HG02884 (cell line): Measurements from ENCODE around the gene TNNT3.

Experiments
- ATAC-seq: cut with Tn5 transposase; IDR thresholded peaks from one replicate; pipeline ENCODE4 v1.9.1; 2021; ENCODE audit warnings: mild to moderate bottlenecking, moderate library complexity; ENCODE audit not compliant: unreplicated experiment

Gene TNNT3

GRCh38 chr11:1921574-1922141 is 2.2 kb downstream of the TNNT3 start:
- ATAC-seq = no peak

DNA sequence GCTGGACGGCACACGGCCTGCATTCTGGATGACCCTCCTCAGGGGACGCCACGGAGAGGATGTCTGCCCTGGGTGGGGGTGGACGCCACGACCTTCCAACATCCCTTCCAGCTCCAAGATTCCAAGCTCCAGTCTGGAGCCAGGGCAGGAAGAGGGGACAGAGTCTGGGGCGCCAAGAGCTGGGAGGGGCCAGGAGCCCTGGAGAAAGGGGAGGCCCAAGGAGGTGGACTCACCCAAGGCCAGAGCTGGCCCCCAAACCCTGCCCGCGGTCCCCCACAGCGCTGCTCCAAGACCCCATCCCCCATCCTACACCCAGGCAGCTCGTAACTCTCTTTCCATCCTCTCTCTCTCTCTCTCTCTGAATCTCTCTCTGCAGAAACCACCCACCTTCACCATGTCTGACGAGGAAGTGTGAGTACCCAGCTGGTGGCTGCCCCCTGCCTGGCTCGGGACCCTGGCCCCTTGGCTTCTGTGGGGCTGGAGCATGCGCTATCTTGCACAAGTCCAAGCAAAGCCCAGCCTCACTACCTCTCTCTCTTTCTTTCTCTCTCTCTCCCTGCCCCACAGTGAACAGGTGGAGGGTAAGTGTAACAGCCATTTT is 3.1 kb downstream of the TNNT3 start:
- ATAC-seq = no peak

GRCh38 chr11:1923201-1923956 is 3.9 kb downstream of the TNNT3 start:
- ATAC-seq = no peak

- no peak for ATAC-seq
Observed at GRCh38 chr11:1924181-1924580, 4.7 kb downstream of the TNNT3 start.

GRCh38 chr11:1924646-1925372 is 5.3 kb downstream of the TNNT3 start:
- no peak for ATAC-seq

DNA sequence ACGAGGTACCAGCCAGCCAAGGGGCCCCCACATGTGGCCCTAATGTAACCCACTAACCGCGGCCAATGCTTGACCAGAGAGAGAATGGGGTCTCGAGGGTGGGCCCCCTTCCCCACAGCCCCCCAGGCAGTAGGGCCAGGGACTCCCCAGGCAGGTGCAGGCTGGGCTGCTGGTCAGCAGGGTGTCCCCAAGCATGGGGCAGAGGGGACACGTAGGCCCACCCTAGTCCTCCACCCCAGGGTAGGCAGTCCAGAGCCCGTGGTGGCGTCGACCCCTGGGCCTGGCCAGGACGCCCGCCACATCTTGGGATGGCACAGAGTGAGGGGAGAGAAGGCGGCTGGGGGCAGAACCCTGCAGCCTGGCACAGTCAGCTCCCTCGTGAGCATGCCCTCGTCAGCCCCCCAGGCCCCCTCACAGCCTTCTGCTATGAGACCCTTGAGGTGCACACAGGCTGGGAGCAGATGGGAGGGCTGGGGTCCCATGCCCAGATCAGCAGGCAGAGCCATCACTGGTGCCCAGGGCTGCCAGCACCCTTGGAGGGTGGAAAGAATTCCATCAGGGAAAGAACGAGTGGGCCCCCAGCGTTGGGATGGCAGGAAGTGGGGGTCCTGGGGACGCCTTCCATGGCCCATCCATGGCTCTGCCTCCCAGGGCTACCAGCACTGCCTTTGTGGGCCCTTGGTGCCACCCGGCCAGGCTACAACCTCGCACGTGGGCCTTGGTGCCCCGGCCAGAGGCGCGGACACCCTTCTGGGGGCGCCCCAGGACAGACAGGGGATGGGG is 6.1 kb downstream of the TNNT3 start:
- no peak for ATAC-seq

GRCh38 chr11:1926156-1927025 is 6.9 kb downstream of the TNNT3 start:
- no peak for ATAC-seq

DNA sequence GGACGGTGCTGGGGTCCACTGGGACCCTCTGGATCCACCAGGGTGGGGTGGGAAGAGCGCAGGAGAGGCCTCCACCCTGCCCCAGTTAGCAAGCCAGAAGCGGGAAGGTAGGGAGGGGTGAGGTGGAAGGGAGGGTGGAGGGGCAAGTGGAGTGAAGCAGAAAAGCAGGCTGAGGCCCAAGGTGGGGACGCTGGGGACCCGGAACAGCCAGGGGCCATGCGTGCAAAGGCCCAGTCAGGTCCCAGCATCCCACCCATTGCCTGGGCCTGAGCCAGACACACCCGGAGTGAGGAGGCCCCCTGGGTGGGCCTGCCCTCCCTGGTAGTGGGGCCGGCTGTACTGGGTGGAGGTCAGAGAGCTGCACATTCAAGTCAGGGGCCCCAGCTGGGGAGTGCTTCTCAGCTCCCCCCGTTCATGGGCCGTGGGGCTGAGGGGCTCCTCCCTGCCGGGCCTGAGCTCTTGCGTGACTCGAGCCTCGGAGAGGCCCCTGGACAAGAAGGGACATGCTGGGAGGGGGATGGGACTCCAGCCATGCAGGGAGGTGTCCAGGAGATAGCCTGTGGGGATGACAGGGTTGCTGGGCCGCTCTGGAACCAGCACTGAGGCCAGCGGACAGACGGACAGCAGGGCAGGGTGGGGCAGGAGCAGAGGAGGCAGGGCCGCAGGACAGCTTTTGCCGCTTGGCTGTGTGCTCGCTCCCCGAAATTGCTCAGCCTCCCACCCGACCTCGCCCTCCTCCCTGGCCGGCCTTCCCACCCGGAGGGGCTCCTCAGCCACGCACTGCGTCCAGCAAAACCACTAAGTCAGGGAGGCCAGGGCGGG is 7.7 kb downstream of the TNNT3 start:
- ATAC-seq = no peak

- ATAC-seq = no peak
Observed at GRCh38 chr11:1927848-1928469, 8.5 kb downstream of the TNNT3 start.

DNA sequence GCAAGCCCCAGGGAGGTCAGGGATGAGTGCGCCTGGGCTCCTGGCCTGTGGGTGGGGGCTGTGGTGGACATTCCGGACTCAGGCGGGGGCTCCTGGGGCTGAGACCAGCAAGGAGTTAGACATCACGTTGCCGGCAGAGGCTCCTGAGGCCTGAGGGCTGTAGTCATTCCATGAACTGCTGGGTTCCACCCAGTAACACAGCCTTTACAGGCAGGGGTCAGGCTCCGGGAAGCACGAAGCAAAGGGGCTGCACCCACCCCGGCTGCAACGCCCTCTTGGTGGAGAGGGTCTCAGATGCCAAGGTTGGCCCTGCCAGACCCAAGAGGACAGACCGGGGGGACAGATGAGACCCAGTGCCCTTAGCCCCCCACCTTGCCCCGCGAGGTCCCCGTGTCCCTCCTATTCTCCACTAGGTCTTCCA is 9.0 kb downstream of the TNNT3 start:
- no peak for ATAC-seq

GRCh38 chr11:1928891-1929541 is 9.5 kb downstream of the TNNT3 start:
- ATAC-seq = no peak

GRCh38 chr11:1929621-1930461 is 10.3 kb downstream of the TNNT3 start:
- ATAC-seq = no peak

- ATAC-seq = no peak
Observed at GRCh38 chr11:1930462-1930830, 10.9 kb downstream of the TNNT3 start.

DNA sequence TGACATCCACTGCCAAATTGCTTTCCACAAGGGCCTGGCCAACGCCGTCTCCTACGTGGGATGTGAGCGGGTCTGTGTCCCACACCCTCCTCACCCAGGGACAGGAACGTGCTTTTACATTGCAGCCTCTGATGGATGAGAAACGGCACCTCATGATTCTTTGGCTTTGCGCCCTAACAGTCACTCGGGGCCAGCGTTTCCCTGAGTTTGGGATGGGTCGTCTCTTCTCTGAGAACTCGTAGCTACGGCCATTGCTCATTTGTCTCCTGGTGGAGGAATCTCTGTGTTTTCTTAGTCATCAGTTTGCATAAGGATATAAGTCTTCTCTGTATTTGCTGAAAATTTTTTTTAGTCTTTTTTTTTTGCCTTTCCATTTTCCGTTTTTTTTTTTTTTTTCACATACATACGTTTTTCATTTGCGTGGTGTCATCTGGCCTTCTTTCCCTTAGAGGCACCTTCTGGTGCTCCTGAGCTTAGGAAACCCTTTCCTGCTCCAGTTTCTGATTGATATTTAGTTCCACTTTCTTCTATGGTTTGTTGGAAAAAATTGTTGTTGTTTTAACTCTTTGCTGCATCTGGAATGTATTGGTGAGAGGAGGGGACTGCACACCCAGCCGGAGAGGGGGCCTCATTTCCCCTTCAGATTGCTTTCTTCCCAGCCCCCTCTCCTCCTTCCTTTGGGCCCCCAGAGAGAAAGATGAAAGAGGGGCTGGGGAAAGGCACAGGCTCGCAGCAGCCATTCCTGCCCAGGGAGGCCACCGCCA is 12.0 kb downstream of the TNNT3 start:
- no peak for ATAC-seq

DNA sequence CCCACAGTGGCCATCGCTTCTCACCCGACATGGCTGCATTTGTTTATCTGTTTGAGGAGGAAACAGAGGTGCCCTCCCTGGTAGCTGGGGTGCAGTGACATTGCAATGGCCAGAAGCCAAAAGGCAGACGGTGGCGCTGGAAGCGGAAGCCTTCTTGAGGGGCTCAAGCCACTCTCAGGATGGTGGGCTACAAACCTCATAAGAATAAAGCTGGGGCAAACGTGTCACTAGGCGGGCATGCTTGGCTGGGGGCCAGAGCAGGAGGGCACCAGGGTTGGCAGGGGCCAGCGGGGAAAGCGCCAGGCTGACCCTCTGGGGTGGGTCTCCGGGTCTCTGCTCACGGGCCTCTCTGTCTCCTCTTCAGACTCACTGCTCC is 12.6 kb downstream of the TNNT3 start:
- no peak for ATAC-seq

DNA sequence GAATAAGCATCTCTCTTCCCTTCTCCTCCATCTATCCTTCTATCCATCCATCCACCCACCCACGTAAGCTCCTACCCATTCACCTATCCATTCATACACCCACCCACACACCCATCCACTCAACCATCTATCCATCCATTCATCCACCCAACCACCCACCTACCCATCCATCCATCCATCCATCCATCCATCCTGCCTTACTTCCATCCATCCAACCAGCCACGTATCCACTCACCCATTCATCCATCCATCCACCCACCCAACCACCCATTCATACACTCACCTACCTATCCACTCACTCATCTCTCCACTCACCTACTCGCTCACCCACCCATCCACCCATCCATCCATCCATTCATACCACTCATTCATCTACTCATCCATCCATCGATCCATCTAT is 13.2 kb downstream of the TNNT3 start:
- ATAC-seq = no peak
